Activated T-helper 17 cell treated with anti-CD3 and anti-CD28 coated beads, Interleukin-2, amount 50 U/mL, for 72 hours (primary cell): ENCODE results near the gene MAGEB6B. TPM values are rescaled to one million over a fixed set of nuclear protein-coding genes. Genes with fewer than 3 reads are reported as not detected.
"Not testable (repeated sequence)": the region's sequence is repeated elsewhere in the genome, so short reads cannot be mapped to it uniquely, and the experiment has no call there.

Source experiments
- ATAC-seq: fragments of 150-1000 bp; cut with Tn5 transposase; replicated peaks from 2 replicates; pipeline ENCODE4 v1.10.0; 2021; ENCODE audit warnings: mild to moderate bottlenecking, moderate library complexity
- H3K27ac Mint-ChIP-seq: one replicate; pipeline ENCODE4 v1.8.0; 2022; ENCODE audit warnings: mixed read lengths
- H3K27me3 Mint-ChIP-seq: one replicate; pipeline ENCODE4 v1.8.0; 2022; ENCODE audit warnings: mixed read lengths
- H3K36me3 Mint-ChIP-seq: one replicate; pipeline ENCODE4 v1.8.0; 2022; ENCODE audit warnings: low read depth, mild to moderate bottlenecking, mixed read lengths
- H3K4me1 Mint-ChIP-seq: one replicate; pipeline ENCODE4 v1.8.0; 2022; ENCODE audit warnings: mixed read lengths
- H3K4me3 Mint-ChIP-seq: one replicate; pipeline ENCODE4 v1.8.0; 2022; ENCODE audit warnings: mild to moderate bottlenecking, mixed read lengths
- H3K9me3 Mint-ChIP-seq: one replicate; pipeline ENCODE4 v1.8.0; 2022; ENCODE audit warnings: mixed read lengths
- total RNA-seq, 2 donors: library from RNA; stranded (reverse); gene quantifications; one replicate each; pipeline ENCODE4 v1.2.3, GENCODE V29; 2022

Gene MAGEB6B, protein sequence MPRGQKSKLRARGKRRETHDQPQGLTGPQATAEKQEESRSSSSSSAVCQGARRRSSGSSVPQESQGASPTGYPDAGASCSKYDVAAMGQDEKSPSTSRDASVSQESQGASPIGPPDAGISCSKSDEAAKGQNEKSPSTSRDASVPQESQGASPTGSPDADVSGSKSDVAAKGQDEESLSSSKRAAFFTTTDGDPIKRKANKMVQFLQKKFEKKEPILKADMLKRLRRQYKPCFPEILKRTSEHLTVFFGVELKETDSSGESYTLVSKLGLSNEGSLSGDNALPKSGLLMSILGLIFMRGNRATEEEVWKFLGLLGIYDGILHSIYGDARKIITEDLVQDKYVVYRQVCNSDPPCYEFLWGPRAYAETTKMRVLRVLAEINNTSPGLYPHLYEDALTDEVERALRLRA
- total RNA-seq = not detected

DNA sequence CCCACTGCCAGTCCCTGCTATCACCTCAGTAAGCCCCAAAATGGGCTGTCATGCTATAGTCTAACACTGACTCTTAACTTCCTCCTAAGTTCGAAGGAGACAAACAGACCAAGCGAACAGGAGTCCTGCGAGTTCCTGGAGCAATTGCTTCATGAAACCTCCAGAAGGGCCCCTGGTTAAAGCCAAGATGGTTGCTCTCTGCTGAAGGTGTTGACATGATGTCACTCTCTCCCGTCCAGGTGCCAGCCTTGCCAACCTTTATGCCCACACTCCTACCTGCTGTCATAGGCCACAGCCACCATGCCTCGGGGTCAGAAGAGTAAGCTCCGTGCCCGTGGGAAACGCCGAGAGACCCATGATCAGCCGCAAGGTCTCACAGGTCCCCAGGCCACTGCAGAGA is at the start of gene MAGEB6B:
TSS of gene MAGEB6B (plus strand) at position 301 of the 400 bp plus-strand sequence. CDS start at position 301, 0 bp downstream.
- ATAC-seq = no peak
- H3K4me3 Mint-ChIP-seq = no peak within 1 kb of the TSS

DNA sequence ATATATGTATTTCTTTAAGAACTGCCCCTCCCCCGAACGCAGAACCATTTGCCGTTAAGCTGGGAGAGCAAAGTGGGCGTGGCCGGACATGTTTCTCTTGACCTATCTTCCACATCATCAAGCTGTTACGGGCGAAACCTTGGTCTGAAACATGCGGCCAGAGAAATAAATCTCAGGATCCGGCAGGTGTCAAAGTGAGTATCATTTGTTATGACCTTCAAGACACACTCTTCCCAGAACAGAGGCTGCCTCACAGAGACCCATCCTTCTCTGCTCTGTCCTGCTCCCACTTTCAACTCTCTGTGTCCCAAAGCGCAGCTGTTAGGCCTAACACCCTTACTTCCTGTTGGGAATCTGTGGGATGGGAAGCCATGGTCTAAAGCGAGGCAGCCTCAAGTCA is 22.1 kb upstream of the MAGEB6B start, which contains the start of gene MAGEB18:
TSS of gene MAGEB18 (plus strand) at position 70 of the 400 bp plus-strand sequence. CDS start 643 bp downstream, outside the sequence.
- no peak within 1 kb of the TSS for H3K27ac Mint-ChIP-seq
- H3K9me3 Mint-ChIP-seq = no peaks in the 10 kb centered on the region
- no peak within 1 kb of the TSS for H3K4me3 Mint-ChIP-seq
- ATAC-seq = no peak
- H3K36me3 Mint-ChIP-seq = no peaks in the 10 kb centered on the region
- H3K27me3 Mint-ChIP-seq = no peaks in the 10 kb centered on the region
- no peaks in the 10 kb centered on the region for H3K4me1 Mint-ChIP-seq

More for the DNA sequence above, at the start of gene MAGEB6B:
- peaks cover 3% of the 10 kb centered on the region for H3K9me3 Mint-ChIP-seq
- H3K27ac Mint-ChIP-seq = no peak within 1 kb of the TSS
- H3K4me1 Mint-ChIP-seq = no peaks in the 10 kb centered on the region
- no peaks in the 10 kb centered on the region for H3K27me3 Mint-ChIP-seq
- no peaks in the 10 kb centered on the region for H3K36me3 Mint-ChIP-seq

DNA sequence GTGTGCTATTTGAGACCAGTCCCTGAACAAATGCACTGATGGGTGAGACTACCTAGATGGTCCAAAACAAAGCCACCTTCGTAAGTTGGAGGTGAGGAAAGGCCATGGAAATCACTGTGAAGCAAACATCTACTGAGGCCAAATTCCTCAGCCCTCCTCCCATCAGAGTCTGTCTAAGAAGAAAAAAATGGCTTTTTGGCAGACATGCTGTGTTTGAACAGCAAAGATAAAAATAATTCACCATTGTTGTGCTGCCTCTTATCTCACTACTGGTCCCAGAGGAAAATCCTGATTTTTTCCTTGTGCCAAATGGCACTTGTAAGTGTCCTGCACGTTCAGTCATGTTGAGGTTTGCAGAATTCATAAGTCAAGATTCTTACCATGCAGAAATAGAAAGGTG is 14.4 kb upstream of the MAGEB6B start:
- no peaks in the 10 kb centered on the region for H3K4me1 Mint-ChIP-seq
- no peak overlapping the region for H3K4me3 Mint-ChIP-seq
- ATAC-seq = no peak
- H3K27ac Mint-ChIP-seq = no peak overlapping the region
- H3K27me3 Mint-ChIP-seq = no peaks in the 10 kb centered on the region
- no peaks in the 10 kb centered on the region for H3K36me3 Mint-ChIP-seq
- H3K9me3 Mint-ChIP-seq = no peaks in the 10 kb centered on the region

DNA sequence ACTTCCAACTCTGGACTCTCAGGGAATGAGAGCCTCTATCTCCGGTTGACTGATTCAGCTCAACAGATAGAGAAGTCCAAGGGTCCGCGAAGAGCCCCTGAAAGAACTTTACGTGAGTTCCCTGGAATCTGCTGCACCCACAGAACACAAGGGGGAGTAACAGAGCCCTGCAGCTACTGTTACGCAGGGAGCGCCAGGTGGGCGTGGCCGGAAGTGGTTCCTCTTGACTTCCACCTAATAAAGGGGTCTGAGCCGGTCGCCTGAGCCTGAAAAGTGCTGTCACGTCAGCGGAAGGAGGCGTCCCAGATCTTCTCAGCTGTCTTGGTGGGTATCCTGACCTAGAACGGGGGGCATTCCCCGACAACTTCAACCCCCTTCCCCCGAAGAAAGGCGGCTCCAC is 31.8 kb downstream of the MAGEB6B start, which contains the start of gene MAGEB6:
TSS of gene MAGEB6 (plus strand) at position 237 of the 400 bp plus-strand sequence. CDS start 1,407 bp downstream, outside the sequence.
- Mint-ChIP-seq H3K4me1 (no peaks in the 10 kb centered on the region), H3K36me3 (no peaks in the 10 kb centered on the region)

DNA sequence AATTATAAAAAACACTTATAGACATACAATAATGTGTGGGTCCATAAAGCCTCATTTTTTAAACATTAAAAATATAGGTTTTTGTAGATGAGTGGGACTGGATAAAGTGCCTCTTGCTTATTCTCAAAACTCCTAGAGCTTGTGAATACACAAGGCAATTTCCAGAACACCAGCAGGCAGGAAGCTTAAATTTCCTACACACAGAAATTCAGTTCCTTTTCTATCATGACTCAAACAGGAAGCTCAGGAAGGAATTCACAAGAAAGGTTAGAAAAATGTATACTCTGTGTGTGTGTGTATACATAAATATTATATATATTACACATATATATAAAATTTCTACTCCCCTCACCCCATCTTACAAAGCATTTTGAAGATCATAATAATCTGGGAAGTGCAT is 43.2 kb downstream of the MAGEB6B start:
- Mint-ChIP-seq H3K4me1 (no peaks in the 10 kb centered on the region), H3K4me3 (no peak overlapping the region), H3K36me3 (no peaks in the 10 kb centered on the region), H3K9me3 (no peaks in the 10 kb centered on the region), H3K27me3 (no peaks in the 10 kb centered on the region), H3K27ac (no peak overlapping the region)
- no peak for ATAC-seq

More for the DNA sequence above, 31.8 kb downstream of the MAGEB6B start, which contains the start of gene MAGEB6:
- no peak within 1 kb of the TSS for H3K4me3 Mint-ChIP-seq
- no peaks in the 10 kb centered on the region for H3K27me3 Mint-ChIP-seq
- no peak within 1 kb of the TSS for H3K27ac Mint-ChIP-seq
- no peak for ATAC-seq
- H3K9me3 Mint-ChIP-seq = no peaks in the 10 kb centered on the region

DNA sequence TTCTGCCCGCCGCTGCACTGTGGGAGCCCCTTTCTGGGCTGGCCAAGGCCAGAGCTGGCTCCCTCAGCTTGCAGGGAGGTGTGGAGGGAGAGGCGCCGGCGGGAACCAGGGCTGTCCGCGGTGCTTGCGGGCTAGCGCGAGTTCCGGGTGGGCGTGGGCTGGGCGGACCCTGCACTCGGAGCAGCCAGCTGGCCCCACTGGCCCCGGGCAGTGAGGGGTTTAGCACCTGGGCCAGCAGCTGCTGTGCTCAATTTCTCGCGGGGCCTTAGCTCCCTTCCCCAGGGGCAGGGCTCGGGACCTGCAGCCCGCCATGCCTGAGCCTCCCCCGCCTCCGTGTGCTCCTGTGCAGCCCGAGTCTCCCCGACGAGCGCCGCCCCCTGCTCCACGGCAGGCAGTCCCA is 44.3 kb downstream of the MAGEB6B start:
- not testable (repeated sequence) for H3K36me3 Mint-ChIP-seq

DNA sequence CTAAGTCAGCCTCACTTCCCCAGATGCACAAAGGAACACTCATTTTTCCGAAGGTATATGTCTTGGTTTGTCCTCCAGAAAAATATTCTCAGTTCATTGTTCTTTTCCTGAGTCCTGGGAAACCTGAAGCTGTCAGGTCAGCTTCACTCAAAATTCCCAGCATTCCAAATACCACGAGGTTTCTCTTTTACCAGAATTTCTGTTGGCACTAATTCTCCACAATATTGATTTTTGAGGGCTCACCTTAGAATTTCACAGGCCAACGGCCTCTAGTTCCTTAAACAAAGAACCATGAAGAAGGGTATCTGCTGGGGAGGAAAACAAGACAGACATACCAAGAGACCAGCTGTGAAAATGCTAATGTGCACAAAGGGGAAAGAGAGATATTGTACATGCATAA is 47.6 kb downstream of the MAGEB6B start:
- no peaks in the 10 kb centered on the region for H3K36me3 Mint-ChIP-seq
- ATAC-seq = no peak
- H3K4me1 Mint-ChIP-seq = no peaks in the 10 kb centered on the region
- H3K27me3 Mint-ChIP-seq = no peaks in the 10 kb centered on the region
- no peaks in the 10 kb centered on the region for H3K9me3 Mint-ChIP-seq
- H3K4me3 Mint-ChIP-seq = no peak overlapping the region
- H3K27ac Mint-ChIP-seq = no peak overlapping the region

More for the DNA sequence above, 44.3 kb downstream of the MAGEB6B start:
- H3K27ac Mint-ChIP-seq, H3K4me3 Mint-ChIP-seq, H3K4me1 Mint-ChIP-seq, ATAC-seq, H3K27me3 Mint-ChIP-seq, H3K9me3 Mint-ChIP-seq: not testable (repeated sequence)

Other genes with a start within 250 kb of the MAGEB6B start
- not detected for gene MAGEB18, start 22.3 kb upstream of the MAGEB6B start, total RNA-seq
- not detected for gene MAGEB6, start 31.8 kb downstream of the MAGEB6B start, total RNA-seq
- not detected for gene MAGEB5, start 55.6 kb downstream of the MAGEB6B start, total RNA-seq